GM21367 (cell line): Measurements from ENCODE around the gene ERN1.
A peak's percentile ranks its signal among the peaks of the same experiment; 100 is the strongest.

Experiments used
- ATAC-seq: cut with Tn5 transposase; IDR thresholded peaks from one replicate; pipeline ENCODE4 v1.9.1; 2021; ENCODE audit not compliant: unreplicated experiment

ERN1 gene

DNA sequence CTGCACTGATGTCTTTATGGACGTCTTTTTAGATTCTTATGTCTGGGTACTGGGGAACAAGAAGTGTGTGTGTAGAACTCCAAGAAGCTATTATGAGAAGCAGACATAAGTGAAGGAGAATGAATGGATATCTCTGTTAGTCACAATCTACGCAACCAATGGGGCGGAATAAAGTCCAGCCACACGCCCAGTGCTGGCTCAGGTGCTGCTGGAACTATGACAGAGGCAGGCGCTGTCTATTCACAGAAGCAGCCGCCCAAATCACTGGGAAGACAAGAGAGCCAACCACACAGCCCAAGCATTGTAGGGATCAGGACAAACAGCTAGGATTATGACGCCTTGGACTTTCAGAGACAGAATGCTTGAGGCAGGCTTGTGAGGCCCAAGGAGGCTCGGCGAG is 65.6 kb downstream of the ERN1 start:
- ATAC-seq: no peak

- no peak for ATAC-seq
Measured at GRCh38 chr17:64063766-64064224, 66.1 kb downstream of the ERN1 start.

GRCh38 chr17:64063088-64063487 is 66.9 kb downstream of the ERN1 start:
- ATAC-seq: no peak

DNA sequence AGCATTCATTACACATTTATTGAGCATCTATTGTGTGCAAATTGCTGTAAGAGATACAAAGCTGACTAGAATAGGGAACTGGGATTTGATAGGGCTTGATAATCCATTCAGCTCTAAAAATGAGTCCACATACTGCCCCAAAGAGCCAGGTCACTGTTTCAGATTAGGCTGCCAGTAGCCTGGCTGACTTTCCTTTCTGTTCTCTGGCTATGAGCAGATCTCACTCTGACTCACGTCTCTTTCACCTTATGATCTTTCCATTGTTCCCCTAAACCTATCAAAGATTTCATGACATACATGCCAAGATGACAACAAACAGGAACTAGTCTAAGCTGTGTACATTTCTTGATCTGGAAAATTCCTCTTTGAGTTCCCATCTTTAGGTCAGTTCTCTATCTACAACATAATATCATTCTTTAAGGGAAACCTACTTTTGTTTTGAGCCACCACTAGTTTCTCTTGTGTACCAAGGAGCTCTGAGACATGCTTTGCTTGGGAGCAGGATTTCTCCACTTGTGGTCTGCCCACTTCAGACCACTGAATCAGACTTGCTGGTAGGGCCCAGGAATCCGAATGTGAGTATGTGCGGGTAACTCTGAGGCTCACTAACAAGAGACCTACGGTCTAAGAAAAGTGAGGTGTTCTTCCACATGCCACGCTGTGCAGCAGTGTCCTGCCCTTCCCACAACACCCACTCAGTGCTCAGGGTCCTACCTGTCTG is 68.6 kb downstream of the ERN1 start:
- peak; percentile 35 for ATAC-seq

GRCh38 chr17:64060331-64060730 is 69.6 kb downstream of the ERN1 start:
- no peak for ATAC-seq

DNA sequence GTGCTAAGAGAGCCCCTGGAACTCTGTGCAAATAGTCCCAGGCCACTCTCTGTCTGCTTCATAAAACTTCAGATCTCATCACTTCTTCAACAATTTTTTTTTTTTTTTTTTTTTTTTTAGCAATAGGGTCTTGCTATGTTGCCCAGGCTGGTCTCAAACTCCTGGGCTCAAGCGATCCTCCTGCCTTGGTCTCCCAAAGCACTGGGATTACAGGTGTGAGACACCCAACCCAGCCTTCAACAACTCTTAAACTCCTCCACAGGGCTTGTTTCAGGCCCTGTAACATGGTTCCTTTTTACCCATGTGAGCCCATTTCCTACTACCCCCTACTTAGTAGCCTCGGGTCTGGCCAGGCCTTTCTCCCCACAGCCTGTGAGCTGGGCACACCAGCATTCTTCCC is 70.2 kb downstream of the ERN1 start:
- ATAC-seq: no peak

GRCh38 chr17:64058621-64059020 is 71.3 kb downstream of the ERN1 start:
- ATAC-seq: no peak

GRCh38 chr17:64057701-64058263 is 72.2 kb downstream of the ERN1 start:
- no peak for ATAC-seq

DNA sequence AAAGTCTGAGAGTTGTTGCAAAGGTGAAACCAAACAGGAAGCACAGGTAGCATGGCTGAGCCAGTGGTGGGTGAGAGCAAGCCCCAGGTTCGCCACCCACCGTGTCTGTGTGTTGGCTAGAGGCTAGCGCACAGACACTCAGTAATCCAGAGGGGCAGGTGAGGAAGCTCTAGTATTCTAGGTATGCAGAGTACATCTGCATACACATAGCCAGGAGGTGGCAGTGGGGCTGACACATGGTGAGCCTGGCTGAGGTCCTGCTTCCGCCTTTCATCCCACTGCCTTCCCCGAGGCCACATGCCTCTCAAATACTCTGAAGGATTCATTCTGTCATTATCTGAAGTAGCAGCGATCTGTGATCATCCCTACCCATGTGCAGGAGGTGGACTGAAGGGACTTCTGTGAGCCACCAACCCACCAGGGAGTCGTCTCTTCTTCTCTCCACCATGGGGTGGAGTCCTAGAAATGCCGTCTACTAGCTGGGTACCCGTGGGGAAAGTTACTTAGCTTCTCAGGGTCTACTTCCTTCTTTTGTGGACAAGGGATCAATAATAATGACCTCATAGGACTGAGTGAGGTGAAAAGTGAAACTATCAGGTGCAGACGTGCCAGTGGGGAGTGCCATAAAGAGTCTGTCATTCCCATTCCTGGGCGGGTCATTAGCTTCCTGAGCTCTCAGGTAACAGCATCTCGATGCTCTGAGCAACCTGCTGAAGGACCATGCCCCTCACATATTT is 73.5 kb downstream of the ERN1 start:
- ATAC-seq: peak; percentile 44

GRCh38 chr17:64055183-64056142 is 74.5 kb downstream of the ERN1 start:
- ATAC-seq: no peak

- ATAC-seq: no peak
Measured at GRCh38 chr17:64054304-64054703, 75.6 kb downstream of the ERN1 start.

- no peak for ATAC-seq
Measured at GRCh38 chr17:64053101-64053500, 76.8 kb downstream of the ERN1 start.

DNA sequence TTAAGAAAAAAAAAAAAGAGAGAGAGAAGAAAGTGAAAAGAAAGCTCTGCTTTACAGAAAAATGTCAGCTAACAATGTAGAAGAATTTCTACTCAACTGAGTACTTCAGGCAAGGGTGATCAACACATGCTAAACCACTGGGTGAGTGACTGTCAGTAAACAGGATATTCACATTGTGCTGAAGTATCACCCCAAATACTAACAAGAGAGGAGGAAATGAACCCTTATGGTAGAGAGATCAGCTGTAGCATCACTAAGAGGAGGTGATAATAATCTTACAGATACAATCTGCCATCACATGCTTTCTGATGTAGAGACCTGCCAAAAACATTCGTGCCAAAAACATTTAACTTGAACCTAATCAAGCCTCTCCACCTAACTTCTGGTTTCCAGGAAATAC is 78.8 kb downstream of the ERN1 start:
- ATAC-seq: no peak

- ATAC-seq: no peak
Measured at GRCh38 chr17:64048805-64049204, 81.1 kb downstream of the ERN1 start.

DNA sequence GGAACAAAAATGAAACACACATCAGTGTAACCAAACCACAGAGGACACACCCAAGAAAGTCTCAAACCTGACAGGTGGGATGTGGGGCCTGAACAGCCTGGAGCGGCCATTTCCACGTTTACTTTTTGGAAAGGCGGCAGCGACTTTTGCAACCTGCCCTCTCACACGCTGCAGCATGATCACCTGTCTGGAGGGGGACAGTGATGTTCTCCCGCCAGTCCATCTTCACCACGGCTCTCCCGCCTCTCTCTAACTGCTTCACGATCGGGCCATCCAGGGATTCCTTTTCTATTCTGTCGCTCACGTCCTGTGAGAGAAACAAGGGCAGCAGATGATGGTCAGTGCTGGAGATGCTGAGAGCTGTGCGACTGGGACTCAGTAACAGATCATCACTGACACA is 84.8 kb downstream of the ERN1 start:
- no peak for ATAC-seq

DNA sequence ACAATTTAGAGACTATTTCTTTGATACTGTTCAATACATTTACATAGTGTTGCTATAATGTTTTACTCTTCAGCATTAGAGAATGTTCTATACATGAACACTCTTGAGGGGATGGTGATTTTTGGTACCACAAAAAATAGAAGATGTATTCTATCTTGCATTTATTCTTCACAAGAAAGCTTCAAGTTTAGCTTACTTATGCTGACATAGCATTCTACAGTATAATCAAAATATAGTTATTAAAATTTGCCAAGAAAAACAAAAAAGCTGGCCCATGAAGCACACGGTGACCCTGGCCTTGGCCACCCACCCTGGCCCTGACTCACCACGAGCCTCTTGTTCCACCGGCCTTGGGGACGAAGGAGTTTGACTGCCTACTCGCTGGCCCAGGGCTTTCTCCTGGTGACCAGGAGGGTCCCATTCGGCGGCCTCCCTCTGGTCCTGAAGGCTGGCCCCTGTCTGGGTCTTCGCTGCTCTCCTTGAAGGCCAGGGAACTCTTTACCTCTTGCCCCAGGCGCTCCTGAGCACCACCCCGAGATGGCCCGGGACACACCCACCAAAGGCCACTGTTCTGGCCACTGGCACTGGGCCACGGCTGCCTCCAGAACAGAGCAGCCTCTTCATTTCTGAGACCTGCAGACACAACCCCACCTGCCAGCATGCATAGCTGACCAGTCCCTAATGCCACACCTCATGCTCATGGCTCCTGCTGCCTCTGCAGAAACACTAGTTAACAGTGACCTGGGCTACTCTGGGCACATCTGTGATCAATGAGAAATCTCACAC is 87.1 kb downstream of the ERN1 start:
- ATAC-seq: no peak

DNA sequence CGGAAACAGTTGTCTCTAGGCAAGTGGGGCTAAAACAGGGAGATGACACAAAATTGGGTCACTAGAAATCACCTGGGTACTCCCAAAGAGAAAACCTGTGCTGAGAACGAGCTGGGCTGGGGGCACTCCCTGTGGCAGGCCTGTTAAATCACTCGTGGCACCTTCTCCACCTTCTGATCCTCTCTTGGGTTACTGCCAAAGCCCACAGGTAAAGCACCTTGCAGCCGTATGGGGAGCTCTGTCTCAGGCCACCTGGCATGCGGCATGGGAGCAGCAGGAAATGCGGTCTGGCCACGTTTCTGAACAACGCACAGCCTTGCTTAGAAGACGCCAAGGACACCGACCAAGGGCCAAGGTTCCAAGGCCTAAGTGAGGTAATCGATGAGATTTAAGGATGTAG is 88.0 kb downstream of the ERN1 start:
- no peak for ATAC-seq

DNA sequence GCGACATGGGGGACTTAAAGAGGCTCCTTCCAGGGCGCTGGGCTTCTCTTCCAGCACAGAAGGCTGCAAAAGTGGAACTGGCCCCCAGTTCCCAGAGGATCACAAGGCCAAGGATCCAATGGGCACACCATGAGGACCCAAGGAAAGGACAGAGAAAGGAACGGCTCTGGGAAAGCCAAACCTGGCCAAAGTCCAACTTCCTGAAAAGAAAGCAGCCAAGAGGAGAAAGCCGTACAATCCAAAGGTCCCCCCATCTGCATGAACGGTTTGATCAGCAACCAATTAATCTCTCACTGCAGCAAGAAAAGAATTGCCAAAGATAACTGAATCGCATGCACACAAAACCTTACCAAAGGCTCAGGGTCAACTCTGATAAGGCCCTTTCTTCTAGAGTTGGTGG is 89.7 kb downstream of the ERN1 start:
- no peak for ATAC-seq

- no peak for ATAC-seq
Measured at GRCh38 chr17:64039106-64039400, 90.9 kb downstream of the ERN1 start.

- ATAC-seq: no peak
Measured at GRCh38 chr17:64038331-64039105, 91.4 kb downstream of the ERN1 start.
